ENCODE data around the gene ADSS1.
A peak's percentile ranks its signal among the peaks of the same experiment; 100 is the strongest.

The ADSS1 gene

DNA sequence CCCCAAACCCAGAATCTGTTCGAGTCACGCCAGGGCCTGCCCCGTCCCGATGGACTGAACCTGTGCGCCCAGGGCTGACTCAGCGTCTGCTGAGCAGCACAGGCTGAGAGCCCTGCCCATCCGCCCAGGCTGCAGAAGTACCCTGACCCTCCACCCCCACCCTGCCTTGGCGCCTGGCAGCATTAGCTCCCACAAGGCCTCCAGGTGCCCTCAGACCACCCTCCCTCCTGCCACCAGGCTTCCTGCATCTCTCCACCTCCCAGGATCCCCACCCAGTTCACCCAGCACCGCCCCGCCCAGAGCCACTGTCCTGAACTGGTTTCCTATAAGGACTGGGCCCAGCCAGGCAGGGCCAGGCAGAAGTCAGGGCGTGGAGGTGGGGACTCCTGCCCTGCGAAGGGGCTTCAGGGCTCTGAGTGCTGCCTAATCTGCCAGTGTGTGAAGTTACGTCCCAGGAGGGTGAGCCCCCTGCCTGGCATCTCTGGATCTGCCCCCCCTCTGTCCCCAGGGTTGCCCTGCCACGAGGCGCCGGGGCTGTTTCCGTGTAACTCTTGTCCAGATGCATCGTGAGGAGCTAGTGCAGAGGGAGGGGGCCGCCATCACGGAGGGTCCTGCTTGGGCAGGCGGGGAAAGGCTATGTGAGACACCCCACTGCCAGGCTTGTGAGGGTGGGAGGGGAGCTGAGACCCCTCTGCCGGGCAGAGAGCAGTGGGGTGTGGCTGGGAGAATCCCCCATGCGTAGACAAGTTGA, 9.1 kb downstream of the ADSS1 start:
- DNase-seq (ENCODE audit: low read depth): no peak
- TF ChIP-seq, protein P1, sequence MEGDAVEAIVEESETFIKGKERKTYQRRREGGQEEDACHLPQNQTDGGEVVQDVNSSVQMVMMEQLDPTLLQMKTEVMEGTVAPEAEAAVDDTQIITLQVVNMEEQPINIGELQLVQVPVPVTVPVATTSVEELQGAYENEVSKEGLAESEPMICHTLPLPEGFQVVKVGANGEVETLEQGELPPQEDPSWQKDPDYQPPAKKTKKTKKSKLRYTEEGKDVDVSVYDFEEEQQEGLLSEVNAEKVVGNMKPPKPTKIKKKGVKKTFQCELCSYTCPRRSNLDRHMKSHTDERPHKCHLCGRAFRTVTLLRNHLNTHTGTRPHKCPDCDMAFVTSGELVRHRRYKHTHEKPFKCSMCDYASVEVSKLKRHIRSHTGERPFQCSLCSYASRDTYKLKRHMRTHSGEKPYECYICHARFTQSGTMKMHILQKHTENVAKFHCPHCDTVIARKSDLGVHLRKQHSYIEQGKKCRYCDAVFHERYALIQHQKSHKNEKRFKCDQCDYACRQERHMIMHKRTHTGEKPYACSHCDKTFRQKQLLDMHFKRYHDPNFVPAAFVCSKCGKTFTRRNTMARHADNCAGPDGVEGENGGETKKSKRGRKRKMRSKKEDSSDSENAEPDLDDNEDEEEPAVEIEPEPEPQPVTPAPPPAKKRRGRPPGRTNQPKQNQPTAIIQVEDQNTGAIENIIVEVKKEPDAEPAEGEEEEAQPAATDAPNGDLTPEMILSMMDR (IDR thresholded peaks at IDR 0.05; ENCODE audit: low read length, missing control alignments): no peak
- no peak overlapping the region for H3K4me3 ChIP-seq (replicated peaks; ENCODE audit: low read depth, low read length)

DNA sequence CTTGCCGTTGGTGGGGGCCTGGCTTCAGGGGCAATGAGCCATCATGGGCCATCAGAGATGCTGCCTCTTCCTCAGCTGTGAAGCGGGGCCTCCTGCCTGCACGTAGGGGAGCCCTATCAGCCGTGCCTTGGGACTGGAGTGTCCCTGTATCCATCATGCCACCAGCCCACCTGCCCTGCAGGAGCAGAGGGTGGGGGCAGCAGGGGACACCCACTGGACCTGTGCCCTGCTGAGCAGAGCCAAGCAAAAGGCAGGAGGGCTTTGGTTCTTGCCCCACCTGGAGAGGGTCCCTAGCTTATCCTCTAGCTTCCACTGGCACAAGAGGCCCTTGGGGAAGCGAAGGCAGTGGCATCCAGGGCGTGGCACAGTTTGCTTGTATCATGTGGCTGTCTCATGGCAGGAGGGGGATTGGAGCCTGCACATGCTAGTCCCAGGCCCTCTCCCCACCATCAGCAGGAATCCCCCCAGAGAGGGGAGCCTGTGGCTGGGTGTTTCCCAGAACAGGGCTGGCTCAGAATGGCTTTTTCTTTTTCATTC, 10.1 kb downstream of the ADSS1 start:
- DNase-seq (ENCODE audit: low read depth): no peak
- H3K4me3 ChIP-seq (replicated peaks; ENCODE audit: low read depth, low read length): no peak overlapping the region
- TF ChIP-seq, protein P1 (IDR thresholded peaks at IDR 0.05; ENCODE audit: low read length, missing control alignments): no peak

DNA sequence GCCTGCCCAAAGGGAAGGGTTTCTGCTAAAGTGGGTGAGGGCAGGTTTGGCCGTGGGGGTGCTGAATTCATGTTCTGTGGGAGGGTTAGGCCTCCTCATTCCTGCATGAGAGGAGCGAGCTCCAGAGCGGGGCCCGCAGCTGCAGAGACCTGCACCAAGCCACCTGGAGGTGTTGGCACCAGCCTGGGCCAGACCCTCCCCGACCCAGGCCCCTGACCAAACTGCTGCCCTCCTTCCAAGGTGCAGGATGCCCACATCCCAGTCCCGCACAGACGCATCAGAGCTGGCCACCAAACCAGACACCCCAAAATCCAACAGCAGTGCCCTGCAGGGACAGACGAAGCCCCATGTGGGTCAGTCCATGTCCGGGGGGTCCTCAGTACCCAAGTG, 10.6 kb downstream of the ADSS1 start:
- DNase-seq (ENCODE audit: low read depth): no peak
- no peak overlapping the region for H3K4me3 ChIP-seq (replicated peaks; ENCODE audit: low read depth, low read length)
- TF ChIP-seq, protein P1 (IDR thresholded peaks at IDR 0.05; ENCODE audit: low read length, missing control alignments): no peak

DNA sequence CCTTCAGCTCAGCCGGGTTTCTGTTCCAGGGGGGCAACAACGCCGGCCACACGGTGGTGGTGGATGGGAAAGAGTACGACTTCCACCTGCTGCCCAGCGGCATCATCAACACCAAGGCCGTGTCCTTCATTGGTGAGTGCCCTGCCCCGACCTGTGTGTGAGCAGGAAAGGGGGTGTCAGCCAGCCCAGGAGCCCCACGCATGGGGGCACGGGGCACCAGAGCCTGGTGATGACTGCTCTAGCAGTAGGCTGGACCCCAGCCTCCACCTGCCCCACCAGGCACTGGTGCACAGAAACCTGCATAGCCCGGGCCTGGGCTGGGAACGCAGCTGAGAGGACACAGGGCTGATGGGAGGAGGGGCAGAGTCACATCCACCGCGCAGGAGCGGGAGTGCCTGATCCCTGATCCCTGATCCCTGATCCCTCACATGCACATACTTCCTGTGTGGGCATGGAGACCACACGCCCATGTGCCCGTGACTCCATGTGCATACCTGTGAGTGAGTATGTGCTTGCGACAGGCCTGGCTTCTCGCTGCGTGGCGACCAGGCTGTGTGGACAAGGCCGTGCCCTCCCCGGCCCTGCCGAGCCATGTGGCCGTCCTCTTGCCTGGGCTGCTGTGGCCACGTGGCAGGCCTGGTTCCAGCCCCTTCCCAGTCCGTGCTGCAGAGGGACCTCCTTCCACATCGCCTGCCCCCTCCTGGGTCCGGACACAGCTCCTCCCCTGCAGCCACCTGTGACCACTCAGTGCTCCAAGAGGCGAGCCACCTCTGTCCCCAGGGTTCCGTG, 11.2 kb downstream of the ADSS1 start:
- TF ChIP-seq, protein P1 (IDR thresholded peaks at IDR 0.05; ENCODE audit: low read length, missing control alignments): no peak
- H3K4me3 ChIP-seq (replicated peaks; ENCODE audit: low read depth, low read length): no peak overlapping the region
- DNase-seq (ENCODE audit: low read depth): no peak

DNA sequence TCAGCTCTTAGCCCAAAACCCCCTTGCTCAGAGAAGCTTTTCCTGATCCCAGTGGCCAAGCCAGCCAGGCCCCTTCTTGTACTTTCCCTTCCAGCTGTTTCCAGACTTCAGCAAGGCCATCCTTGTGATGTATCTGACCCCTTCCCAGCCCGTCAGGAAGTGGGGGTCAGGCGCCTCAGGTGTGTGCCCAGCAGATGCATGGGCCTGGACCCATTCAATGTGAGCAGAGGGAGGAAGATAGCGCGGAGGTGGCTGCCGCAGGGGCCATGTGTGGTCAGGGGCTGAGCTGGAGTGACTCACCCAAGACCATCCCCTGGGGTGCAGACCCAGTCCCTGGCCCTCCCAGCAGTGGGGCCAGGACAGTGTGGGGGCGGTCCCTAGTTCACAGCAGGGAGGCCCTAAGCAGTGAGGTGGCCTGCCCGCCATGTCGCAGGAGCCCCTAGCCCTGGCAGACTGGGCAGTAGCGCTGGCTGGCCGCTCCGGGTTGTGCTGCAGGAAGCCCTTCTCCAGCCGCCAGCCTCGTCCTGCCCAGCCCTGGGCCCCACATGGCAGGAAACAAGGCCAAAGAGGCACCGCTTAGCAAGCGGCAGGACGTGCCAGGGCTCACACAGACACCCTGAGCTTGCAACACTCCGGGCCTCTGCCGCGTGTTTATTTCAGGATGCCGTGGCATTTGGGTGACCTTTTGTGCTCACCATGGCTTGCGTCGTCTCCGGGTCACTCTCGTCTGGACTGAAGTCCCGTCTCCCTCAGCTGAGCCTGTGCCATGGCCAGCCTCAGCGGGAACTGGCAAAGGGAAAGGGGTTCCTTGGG, 12.0 kb downstream of the ADSS1 start:
- TF ChIP-seq, protein P1 (IDR thresholded peaks at IDR 0.05; ENCODE audit: low read length, missing control alignments): no peak
- no peak overlapping the region for H3K4me3 ChIP-seq (replicated peaks; ENCODE audit: low read depth, low read length)
- DNase-seq (ENCODE audit: low read depth): peak; percentile 75

DNA sequence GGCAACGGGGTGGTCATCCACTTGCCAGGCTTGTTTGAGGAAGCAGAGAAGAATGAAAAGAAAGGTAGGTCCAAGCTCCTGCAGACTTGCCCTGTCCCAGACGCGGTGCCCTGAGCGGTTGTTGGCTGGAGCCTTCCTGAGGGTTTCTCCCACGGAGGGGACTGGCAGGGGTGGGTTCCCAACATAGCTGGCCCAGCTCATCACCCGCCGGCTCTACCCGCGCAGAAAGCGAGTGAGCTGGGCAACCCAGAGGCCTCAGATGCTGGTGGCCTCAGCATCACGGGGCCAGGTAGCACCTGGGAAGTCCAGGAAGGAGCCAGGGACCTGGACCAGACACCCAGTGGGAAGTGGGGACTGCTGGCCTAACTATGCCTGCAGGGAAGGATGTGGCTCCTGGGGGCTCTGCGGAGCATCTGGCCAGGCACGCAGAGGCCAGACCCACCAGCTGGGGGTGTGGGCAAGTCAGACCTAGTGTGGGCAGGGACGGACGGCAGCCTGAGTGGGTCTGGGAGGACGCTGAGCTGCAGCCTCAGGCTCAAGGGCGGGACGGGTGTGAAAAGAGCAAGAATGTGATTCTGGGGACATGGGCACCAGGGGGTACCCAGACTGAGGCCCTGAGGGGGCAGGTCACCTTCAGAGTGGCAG, 14.5 kb downstream of the ADSS1 start:
- TF ChIP-seq, protein P1 (IDR thresholded peaks at IDR 0.05; ENCODE audit: low read length, missing control alignments): no peak
- no peak overlapping the region for H3K4me3 ChIP-seq (replicated peaks; ENCODE audit: low read depth, low read length)
- no peak for DNase-seq (ENCODE audit: low read depth)

Measured in fibroblast of pulmonary artery (primary cell).